Erythroblast (primary cell): ENCODE measurements around the gene ZBTB7C.

Experiments
- DNase-seq, 2 experiments: peaks; one replicate each; lab custom pipeline; 2025; lab: John Stamatoyannopoulos, UW
- GATA1 ChIP-seq: IDR thresholded peaks from 2 replicates; pipeline ENCODE4 v1.6.1; 2011; ENCODE audit warnings: low read depth, mild to moderate bottlenecking, control low read depth, low read length, moderate library complexity
- POLR2A ChIP-seq: IDR thresholded peaks from 2 replicates; pipeline ENCODE4 v1.6.1; 2011; ENCODE audit warnings: mild to moderate bottlenecking, low read length

The ZBTB7C gene

DNA sequence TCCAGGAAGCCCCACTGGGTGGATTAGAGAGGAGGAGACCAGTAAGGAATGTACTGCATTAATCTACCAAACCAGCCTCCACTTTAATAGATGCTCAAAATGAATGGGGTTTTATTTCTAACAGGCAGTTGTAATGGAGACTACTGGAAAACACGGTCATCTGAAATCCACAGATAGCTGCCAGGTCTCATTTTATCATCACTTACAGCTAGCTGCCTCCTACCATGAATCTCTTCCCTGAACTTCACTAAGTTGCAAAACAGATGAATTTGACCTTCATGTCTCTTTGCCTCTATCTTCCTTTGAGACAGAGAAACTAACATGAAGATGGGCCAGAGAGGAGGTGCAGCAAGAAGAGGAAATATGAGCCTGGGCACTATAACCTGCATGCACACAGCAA lies 21.9 kb downstream of the ZBTB7C start:
- TF ChIP-seq GATA1 (no peak), POLR2A (no peak)
- no peak for DNase-seq

DNA sequence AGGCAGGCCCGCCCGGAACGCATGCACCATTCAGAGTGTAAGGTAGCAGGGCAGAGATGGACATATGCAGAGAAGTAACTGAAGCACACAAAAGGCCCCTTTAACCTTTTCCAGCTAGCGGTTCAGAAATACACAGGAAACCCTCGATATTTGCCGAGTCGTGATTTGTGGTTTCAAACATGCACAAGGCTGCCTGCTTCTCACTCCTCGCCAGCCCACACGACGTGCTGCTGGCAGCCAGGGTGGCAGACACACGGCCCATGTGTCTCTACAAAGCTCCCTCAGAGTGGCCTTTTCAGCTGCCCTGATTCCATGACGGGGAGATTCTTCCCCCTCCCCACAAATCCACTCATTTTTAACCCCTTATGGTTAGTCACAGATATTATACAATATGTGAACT lies 23.6 kb downstream of the ZBTB7C start:
- no peak for DNase-seq

DNA sequence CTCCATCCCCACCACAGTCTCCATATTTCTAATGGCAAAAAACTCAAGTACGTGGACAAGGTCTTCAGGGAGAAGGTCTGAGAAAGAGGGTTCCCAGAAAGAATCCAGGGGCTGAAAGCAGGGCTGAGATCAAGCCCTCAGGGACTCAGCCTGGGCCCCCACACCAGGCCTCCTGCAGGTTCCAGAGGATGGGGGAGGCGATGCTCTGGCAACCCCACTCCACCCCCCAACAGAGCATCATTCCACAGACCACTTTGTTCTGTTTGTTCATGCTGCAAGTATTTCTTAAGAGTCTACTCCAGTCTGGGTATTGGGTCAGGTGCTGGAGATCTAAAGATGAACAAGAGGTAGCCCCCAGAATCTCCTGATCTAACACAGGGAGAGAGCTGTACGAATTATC lies 32.2 kb downstream of the ZBTB7C start:
- no peak for TF ChIP-seq POLR2A
- TF ChIP-seq GATA1, result no peak

More for the DNA sequence above, 23.6 kb downstream of the ZBTB7C start:
- no peak for TF ChIP-seq POLR2A
- no peak for TF ChIP-seq GATA1

DNA sequence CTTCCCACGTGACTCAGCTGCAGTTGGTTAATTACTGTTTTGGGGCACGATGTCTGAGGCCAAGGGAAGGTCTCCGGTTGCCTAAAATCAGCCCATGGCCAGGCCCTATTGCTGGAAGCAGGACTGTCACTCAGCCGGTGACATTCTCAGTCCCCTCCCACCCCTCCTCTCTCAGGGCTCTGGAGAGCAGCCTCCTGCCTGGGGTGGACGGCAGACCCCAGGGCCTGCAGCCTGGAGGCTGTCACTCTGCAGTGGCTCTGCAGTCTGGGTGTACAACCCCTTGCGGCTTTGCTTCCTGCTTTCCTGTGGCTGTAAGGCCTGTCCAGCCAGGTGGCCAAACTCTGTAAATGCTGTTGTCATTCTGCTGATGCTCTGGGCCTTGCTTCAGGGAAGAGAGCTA lies 32.8 kb downstream of the ZBTB7C start:
- TF ChIP-seq POLR2A (no peak), GATA1 (no peak)
- no peak for DNase-seq

More for the DNA sequence above, 32.2 kb downstream of the ZBTB7C start:
- no peak for DNase-seq

DNA sequence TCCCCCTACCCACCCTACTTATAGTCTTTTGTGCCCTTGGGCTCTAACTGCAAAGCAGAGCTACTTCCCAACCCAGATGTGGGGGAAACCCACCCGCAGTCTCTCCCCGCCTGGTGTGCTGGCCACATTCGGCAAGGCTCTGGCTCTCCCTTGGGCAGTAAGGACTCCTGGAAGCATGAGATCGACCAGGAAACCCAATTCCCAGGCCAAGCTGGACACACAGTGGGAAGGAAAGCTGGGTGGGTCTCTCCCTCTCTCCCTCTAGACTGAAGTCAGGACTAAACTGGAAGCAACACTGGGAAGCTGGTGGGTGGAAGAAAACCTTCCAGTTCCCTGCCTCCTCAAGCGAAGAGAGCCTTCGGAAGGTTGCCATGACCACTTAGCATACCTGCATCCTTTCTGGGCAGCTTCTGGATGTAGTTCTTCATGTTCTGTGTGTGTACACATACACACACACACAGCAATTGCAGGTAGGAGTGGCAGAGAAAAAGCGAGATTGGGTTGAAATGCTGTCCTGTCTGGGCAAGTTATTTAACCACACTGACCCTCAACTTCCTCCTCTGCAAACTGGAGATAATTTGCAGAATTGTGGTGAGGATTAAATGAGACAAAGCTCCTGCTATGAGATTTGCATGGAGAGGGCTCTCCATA lies 33.9 kb downstream of the ZBTB7C start:
- TF ChIP-seq GATA1 (no peak), POLR2A (no peak)
- no peak for DNase-seq

DNA sequence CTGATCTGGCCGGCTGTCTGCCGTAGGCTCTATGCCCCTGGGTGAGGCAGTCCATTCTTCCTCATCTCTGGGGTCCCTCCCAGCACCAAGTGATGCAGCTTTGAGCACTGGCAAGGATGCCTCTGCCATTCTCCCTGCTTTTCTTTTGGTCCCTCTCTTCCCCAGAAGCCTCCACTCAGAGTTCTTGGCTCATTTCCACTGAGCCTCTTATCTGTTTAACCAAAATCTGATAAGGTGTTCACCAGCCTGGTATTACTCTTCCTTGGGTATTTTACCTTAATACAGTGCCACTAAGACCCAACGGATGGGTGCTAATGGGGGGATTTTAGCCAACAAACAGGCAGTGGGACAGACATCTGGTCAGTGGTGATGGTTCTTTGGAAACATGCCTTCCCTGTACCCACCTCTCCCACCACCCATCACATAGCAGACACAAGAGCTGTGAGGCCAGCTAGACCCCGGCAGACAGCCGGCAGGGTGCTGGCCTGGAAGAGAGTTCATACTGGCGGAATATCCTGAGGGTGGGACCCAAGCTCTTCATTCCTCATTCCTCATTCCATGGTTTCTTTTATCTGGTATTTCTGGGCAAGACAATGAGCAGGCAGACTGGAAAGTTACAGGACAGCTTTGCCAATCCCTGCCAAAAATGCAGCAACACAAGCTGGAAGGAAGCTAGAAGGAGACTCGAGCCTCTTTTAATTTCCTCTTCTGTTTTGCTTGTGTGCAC lies 34.6 kb downstream of the ZBTB7C start:
- TF ChIP-seq GATA1 (no peak), POLR2A (no peak)
- DNase-seq, result no peak

DNA sequence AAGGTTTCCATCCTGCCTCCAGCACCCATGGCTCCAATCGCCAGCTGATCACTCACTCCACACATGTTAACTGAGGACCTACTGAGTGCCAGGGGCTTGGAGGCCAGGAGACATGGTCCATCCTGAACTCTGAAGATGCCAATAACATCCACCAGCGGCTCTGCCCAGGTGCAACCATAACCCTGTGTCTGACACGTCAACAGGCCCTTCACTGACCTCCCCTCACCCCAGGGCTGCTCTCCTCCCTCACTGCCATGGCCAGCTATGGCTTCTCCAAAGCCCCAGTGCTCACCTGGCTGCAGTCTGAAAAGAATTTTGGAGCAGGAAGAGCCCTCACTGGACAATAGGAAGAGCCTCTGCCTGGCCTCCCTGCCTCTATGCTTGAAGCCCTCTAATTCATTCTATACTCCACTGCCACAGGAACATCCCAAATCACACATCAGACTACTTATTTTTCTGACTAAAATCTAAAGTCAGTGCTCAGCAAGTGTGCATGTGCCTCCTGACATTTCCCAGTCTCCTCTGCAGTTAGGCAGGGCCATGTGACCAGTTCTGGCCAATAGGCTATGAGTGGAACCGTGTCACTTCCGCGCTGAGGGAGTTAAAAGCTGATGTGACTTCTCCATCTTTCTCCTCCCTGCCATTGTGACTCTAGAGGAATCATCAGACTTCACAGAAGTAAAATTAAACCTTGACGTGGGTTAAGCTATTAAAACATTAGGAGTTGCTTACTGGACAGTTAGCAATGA lies 37.2 kb downstream of the ZBTB7C start:
- TF ChIP-seq POLR2A (no peak), GATA1 (no peak)
- DNase-seq, result no peak

DNA sequence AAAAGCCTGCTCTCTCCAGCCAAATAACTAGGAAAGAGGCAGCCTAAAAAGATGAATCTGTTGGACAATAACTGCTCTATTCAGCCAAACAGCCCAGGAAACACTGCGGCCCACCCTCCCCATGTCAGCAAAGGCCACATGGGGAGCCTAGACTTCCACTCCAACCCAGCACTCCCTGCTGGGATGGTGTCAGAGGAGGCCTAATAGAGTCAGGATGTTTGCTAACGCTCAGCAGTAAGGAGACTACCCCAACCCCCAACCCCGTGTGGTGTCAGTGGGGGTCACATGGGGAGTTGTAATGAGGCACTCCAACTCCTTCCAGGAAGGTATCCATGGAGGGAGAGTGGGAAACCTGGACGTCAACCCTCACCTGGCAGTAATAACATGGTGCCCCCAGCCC lies 41.6 kb downstream of the ZBTB7C start:
- TF ChIP-seq GATA1 (no peak), POLR2A (no peak)
- DNase-seq, result no peak

DNA sequence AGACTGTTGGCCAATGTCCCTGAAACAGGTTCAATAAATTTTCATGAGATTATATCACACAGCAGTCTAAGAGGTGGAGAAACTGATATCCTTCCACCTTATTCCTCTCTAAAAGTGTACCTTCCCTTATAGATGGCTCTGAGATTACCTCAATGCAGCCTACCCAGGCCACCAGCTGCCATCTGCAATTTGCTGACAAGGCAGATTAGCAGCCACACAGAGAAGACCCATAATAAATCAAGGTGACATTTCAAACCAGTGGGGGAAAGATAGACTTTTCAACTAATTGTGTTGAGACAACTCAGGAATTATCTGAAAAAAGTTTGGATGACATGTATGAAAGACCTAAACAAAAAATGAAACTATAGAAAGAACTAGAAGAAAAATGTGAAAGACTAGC lies 43.2 kb downstream of the ZBTB7C start:
- TF ChIP-seq GATA1 (no peak), POLR2A (no peak)
- no peak for DNase-seq

DNA sequence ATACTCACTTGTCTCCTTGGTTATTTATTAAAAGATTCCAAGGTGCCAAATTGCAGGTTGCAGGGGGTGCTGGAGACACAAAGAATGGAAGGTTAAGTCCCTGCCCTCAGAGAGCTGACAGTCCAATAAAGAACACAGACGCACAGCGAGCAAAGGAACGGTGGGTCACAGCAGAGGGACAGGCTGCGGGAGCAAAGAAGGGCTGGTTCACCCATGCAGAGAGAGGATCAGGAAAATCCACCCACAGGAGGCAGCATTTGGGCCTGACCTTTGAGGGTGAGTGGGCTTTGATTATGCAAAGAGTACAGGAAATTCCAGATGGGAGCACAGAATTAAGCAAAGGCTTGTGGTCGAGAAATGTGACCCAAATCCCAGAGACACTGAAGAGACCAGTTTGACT lies 45.0 kb downstream of the ZBTB7C start:
- TF ChIP-seq GATA1 (no peak), POLR2A (no peak)
- DNase-seq, result no peak

DNA sequence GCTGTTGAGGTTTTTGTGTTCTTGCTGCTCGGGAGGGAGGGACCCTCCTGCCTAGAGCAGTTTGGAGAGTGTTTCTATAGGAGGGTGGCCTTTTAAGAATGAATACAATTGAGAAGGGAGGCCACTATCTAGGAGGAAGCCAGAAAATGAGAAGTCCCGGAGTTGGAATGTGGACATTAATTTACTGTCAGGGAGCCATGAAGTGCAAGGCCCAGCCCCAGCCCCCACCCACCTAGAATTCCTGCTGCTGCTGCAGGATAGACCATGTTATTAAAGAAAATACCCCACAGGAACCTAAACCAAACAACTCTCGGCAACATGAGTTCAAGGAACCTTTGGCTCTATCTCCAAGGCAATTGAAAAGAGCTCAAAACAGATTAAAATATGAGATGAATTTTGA lies 46.0 kb downstream of the ZBTB7C start:
- TF ChIP-seq POLR2A (no peak), GATA1 (no peak)

DNA sequence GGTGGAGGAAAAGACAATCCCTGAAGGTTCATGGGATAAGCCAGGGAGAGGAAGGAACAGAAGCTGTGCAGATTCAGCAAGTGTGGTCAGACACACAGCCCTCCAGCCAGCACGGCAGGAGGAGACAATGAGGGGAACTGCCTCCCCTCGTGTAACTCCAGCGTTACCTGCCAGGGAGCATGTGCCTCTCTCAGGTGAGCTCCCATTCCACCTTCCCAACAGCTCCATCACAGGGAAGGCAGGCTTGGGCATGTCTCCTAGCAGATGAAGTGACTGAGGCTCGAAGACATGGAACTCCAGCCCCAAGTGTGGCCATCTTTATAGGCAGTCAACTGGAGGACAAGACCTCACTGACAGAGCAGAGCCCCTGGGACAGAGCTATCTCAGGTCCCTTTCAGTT lies 47.4 kb downstream of the ZBTB7C start:
- no peak for TF ChIP-seq POLR2A
- TF ChIP-seq GATA1, result no peak
- no peak for DNase-seq

More for the DNA sequence above, 46.0 kb downstream of the ZBTB7C start:
- no peak for DNase-seq

DNA sequence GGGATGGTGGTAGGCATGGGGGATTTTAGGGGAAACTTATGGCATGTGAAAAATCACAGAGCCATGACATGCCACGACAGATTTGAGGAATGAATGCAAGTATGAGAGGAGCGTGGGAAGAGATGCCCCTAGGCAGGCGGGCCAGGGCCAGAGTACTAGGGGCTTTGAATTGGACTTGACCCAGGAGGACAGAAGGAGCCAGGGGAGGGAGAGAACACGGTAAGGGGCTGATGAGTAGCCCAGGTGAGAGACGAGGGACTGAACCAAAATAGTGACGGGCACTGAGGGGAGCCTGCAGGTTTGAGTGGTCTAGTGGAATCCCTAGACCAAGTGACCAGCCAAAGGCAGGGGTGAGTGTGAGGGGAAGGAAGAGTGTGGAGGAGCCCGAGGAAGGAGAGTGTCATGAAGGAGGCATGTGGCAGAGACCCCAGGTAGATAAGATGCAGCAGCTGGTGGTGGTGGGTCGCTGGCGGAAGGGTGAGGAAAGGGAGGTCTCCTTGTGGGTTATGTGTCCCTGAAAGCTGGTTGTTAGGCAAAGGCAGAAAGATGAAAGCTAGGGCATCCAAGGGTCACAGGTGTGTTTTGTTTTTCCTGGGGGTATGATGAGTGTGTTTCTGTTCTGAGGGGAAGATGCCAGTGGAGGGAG lies 48.7 kb downstream of the ZBTB7C start:
- TF ChIP-seq POLR2A, result no peak
- TF ChIP-seq GATA1, result no peak
- DNase-seq, result no peak

DNA sequence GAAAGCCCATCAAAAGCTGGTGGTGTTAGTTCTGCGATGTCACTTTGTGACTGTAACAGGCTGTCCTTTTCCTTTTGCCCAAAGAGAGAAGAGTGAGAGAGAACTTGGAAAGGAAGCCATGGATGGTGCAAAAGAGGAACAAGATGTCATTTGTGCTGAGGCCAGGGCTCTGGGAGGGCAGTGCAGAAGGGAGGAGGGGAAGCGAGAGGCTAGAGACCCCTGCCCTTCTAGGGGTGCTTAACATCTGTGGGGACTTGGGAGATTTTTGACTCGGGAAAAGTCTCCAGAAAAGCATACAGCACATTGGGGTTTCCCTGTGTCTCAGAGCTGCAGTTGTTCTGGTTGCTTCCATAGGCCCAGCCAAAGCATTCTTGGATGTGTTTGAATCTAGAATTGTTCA lies 49.6 kb downstream of the ZBTB7C start:
- DNase-seq, result no peak
- TF ChIP-seq POLR2A (no peak), GATA1 (no peak)
